ENCODE results near the gene GSTM1.

GSTM1 gene

DNA sequence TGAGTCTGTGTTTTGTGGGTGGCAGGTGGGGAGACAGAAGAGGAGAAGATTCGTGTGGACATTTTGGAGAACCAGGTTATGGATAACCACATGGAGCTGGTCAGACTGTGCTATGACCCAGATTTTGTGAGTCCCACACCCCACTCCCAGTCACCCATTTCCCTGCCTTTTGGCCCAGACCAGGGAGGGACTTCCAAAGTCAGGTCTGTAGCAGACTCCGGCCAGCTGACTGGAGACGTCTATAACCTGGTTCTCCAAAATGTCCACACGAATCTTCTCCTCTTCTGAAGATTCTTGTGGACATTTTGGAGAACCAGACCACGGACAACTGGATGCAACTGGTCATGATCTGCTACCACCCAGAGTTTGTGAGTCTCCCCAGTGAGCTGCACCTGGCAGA is 26.0 kb downstream of the GSTM1 start:
- TF ChIP-seq, protein P1, sequence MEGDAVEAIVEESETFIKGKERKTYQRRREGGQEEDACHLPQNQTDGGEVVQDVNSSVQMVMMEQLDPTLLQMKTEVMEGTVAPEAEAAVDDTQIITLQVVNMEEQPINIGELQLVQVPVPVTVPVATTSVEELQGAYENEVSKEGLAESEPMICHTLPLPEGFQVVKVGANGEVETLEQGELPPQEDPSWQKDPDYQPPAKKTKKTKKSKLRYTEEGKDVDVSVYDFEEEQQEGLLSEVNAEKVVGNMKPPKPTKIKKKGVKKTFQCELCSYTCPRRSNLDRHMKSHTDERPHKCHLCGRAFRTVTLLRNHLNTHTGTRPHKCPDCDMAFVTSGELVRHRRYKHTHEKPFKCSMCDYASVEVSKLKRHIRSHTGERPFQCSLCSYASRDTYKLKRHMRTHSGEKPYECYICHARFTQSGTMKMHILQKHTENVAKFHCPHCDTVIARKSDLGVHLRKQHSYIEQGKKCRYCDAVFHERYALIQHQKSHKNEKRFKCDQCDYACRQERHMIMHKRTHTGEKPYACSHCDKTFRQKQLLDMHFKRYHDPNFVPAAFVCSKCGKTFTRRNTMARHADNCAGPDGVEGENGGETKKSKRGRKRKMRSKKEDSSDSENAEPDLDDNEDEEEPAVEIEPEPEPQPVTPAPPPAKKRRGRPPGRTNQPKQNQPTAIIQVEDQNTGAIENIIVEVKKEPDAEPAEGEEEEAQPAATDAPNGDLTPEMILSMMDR (IDR thresholded peaks at IDR 0.05; ENCODE audit: insufficient read depth, low read length, missing control alignments) = no peak
- DNase-seq (ENCODE audit: low read depth, low spot score) = no peak
- ChIA-PET CTCF (interaction anchor here (0.8 to 2.1 kb wide), 3 partner anchors 9 to 73 kb away, joined by 3 to 7 read pairs (median 3); no protein-coding TSS in a partner anchor), POLR2A (no interaction called here)
- H3K4me3 ChIP-seq (ENCODE audit: low read depth, low read length) = no peak overlapping the region

DNA sequence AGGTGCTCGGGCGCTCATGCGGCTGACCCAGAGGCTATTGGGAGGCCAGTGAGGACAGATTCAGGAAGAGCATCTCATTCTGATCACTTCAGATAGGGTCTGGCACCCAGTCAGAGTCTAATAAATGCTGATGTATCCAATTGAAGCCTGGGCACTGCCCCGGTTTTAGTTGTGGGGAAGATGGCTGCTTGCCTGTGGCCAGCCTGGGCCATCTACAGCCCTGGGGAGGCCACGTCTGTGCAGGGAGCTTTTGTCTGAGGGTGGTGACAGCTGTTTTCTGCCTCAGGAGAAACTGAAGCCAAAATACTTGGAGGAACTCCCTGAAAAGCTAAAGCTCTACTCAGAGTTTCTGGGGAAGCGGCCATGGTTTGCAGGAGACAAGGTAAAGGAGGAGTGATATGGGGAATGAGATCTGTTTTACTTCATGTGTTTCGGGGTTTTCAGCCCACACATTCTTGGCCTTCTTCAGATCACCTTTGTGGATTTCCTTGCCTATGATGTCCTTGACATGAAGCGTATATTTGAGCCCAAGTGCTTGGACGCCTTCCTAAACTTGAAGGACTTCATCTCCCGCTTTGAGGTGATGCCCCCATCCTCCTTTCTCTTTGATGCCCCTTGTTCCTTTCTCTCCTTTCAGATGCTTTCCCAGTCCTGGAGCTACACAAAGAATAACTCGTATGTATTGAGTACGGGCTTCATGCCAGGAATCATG is 27.2 kb downstream of the GSTM1 start:
- TF ChIP-seq, protein P1 (IDR thresholded peaks at IDR 0.05; ENCODE audit: insufficient read depth, low read length, missing control alignments) = no peak
- CTCF ChIA-PET = interaction anchor here (1.1 to 2.1 kb wide), 2 partner anchors 19 to 74 kb away, joined by 3 to 7 read pairs; no protein-coding TSS in a partner anchor
- POLR2A ChIA-PET = no interaction called here
- no peak overlapping the region for H3K4me3 ChIP-seq (ENCODE audit: low read depth, low read length)
- DNase-seq (ENCODE audit: low read depth, low spot score) = no peak

DNA sequence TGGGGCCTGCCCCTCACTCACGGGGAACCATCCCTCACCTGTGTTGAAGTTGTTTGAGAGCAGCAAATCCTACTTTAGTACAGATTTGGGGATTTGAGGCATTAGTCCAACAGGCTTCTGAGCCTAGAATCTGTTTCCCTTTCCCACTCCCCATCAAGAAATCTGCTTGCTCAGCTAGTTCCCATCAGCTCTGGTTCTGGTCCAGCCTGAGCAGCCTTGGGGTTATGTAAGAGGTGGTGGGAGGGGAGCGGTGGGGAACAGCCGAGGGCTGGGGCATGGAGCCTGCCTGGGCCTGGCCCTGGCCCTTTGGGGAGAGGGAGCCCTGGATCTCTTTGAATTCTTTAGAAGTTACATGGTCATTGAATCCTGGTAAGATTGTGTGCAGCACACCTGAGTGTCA is 28.5 kb downstream of the GSTM1 start:
- TF ChIP-seq, protein P1 (IDR thresholded peaks at IDR 0.05; ENCODE audit: insufficient read depth, low read length, missing control alignments) = no peak
- ChIA-PET CTCF (interaction anchor here (1.2 kb wide), 1 partner anchor 76 kb away, joined by 4 read pairs; no protein-coding TSS in a partner anchor), POLR2A (no interaction called here)
- H3K4me3 ChIP-seq (ENCODE audit: low read depth, low read length) = no peak overlapping the region
- no peak for DNase-seq (ENCODE audit: low read depth, low spot score)

DNA sequence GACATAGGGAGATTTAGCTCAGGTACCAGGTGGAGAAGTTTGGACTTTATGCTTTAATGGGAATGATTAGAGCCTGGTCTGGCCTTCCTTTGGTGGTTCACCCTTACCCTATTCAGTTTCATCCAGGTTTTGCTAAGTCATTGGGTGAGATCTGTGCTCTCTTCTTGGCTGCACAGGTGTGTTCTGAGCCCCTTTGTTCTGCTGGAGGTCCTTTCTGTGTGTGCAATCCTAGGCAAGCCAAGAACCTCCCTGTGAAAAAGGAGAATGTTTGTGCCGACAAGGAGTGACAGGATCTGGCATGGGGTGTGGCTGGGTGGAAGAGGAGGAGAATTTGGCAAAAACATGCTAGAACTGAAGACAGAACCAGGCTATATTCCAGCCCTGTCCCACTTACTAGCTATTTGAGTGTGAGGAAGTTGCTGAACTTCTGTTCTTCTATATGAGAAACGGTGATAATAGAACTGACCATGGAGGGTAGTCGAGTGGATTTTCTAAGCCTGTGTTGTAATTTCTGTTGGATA is 29.0 kb downstream of the GSTM1 start:
- H3K4me3 ChIP-seq (ENCODE audit: low read depth, low read length) = no peak overlapping the region
- TF ChIP-seq, protein P1 (IDR thresholded peaks at IDR 0.05; ENCODE audit: insufficient read depth, low read length, missing control alignments) = no peak
- CTCF ChIA-PET = interaction anchor here (1.2 kb wide), 1 partner anchor 77 kb away, joined by 4 read pairs; no protein-coding TSS in a partner anchor
- DNase-seq (ENCODE audit: low read depth, low spot score) = no peak
- POLR2A ChIA-PET = no interaction called here

DNA sequence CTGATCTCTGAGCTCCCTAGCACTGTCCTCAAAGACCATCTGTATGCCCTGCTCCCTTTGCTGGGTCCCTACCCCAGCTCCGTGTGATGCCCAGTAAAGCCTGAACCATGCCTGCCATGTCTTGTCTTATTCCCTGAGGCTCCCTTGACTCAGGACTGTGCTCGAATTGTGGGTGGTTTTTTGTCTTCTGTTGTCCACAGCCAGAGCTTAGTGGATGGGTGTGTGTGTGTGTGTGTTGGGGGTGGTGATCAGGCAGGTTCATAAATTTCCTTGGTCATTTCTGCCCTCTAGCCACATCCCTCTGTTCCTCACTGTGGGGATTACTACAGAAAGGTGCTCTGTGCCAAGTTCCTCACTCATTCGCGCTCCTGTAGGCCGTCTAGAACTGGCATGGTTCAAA is 30.1 kb downstream of the GSTM1 start:
- TF ChIP-seq, protein P1 (IDR thresholded peaks at IDR 0.05; ENCODE audit: insufficient read depth, low read length, missing control alignments) = no peak
- DNase-seq (ENCODE audit: low read depth, low spot score) = no peak
- ChIA-PET POLR2A (no interaction called here), CTCF (interaction anchor here (1.7 kb wide), 1 partner anchor 57 kb away, joined by 6 read pairs; no protein-coding TSS in a partner anchor)
- no peak overlapping the region for H3K4me3 ChIP-seq (ENCODE audit: low read depth, low read length)

DNA sequence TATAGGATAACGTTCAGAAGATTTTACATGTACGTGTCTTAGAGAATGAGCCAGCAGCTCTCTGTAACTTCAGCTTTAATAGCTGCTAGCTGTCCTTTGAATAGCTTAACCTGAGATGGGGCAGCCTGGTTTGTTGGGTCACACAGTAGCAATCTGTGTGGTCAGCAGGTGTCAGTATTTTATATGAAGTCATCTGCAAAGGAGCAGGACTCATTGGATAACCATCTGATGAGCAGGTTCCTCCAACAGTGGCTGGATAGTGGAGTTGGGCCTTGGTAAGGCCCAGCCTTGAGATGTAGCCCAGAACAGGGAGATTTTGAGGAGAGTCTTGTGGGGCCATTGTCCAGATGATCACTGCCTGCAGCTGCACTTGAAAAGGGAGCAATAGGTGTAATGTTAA is 30.9 kb downstream of the GSTM1 start:
- no peak for DNase-seq (ENCODE audit: low read depth, low spot score)
- TF ChIP-seq, protein P1 (IDR thresholded peaks at IDR 0.05; ENCODE audit: insufficient read depth, low read length, missing control alignments) = no peak
- POLR2A ChIA-PET = no interaction called here
- CTCF ChIA-PET = interaction anchor here (1.7 kb wide), 1 partner anchor 56 kb away, joined by 6 read pairs; no protein-coding TSS in a partner anchor
- no peak overlapping the region for H3K4me3 ChIP-seq (ENCODE audit: low read depth, low read length)
